ENCODE data around the gene DHRS1.
"Not testable (repeated sequence)": the region's sequence is repeated elsewhere in the genome, so short reads cannot be mapped to it uniquely, and the experiment has no call there.

Gene DHRS1

DNA sequence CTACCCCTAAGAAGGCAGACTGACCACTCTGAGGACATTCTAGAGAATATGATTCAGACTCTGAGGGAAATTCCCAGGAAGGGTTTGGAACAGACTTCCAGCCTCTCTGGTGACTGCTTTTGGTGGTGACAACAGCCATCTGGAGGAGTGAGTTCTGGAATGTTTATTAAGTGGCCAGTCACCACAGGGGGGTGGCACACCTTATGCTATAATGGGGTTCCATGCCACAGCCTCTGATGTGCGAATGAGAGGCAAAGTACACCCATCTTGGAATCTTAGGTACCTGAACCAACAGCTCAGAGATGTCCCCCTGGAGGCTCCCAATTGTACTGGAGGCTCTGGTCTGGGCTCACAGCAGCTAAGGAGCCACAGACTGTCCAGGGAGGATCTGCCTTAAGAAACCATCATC is 47.7 kb downstream of the DHRS1 start:
- no peak overlapping the region for H3K4me3 ChIP-seq (ENCODE audit: low read depth, low read length)
- TF ChIP-seq MYC (IDR thresholded peaks at IDR 0.05; ENCODE audit: low read depth, low read length) = no peak
- no peak for TF ChIP-seq MAX (IDR thresholded peaks at IDR 0.05; ENCODE audit: low read depth, low read length)
- no peak for TF ChIP-seq POLR2A (IDR thresholded peaks at IDR 0.05; ENCODE audit: extremely low read depth, insufficient read length)
- TF ChIP-seq, protein P1, sequence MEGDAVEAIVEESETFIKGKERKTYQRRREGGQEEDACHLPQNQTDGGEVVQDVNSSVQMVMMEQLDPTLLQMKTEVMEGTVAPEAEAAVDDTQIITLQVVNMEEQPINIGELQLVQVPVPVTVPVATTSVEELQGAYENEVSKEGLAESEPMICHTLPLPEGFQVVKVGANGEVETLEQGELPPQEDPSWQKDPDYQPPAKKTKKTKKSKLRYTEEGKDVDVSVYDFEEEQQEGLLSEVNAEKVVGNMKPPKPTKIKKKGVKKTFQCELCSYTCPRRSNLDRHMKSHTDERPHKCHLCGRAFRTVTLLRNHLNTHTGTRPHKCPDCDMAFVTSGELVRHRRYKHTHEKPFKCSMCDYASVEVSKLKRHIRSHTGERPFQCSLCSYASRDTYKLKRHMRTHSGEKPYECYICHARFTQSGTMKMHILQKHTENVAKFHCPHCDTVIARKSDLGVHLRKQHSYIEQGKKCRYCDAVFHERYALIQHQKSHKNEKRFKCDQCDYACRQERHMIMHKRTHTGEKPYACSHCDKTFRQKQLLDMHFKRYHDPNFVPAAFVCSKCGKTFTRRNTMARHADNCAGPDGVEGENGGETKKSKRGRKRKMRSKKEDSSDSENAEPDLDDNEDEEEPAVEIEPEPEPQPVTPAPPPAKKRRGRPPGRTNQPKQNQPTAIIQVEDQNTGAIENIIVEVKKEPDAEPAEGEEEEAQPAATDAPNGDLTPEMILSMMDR (IDR thresholded peaks at IDR 0.05; ENCODE audit: low read depth, low read length) = no peak
- no peak for DNase-seq (ENCODE audit: low read depth)

DNA sequence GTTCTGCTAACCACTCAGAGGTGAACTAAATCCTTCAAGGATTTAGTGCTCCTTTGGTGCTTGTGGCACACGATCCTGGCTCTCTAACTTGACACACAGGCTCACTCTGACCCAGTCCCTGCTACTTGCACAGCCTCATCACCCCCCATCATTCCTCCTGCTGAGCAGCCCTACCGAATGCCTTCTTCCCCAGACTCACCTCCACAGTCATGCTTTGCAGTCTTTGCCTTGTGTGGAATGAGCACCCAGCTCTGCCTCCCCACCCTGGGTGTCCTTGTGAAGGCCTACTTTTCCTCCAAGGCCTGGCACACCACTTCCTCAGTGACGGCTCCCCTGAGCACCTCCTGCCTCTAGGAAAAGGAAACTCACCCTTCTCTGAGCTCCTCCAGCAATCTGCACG is 49.2 kb downstream of the DHRS1 start:
- TF ChIP-seq POLR2A (IDR thresholded peaks at IDR 0.05; ENCODE audit: extremely low read depth, insufficient read length) = no peak
- TF ChIP-seq MYC (IDR thresholded peaks at IDR 0.05; ENCODE audit: low read depth, low read length) = no peak
- no peak for TF ChIP-seq MAX (IDR thresholded peaks at IDR 0.05; ENCODE audit: low read depth, low read length)
- TF ChIP-seq, protein P1 (IDR thresholded peaks at IDR 0.05; ENCODE audit: low read depth, low read length) = no peak
- no peak for DNase-seq (ENCODE audit: low read depth)
- H3K4me3 ChIP-seq (ENCODE audit: low read depth, low read length) = no peak overlapping the region

- no peak for DNase-seq (ENCODE audit: low read depth)
- no peak for TF ChIP-seq MYC (IDR thresholded peaks at IDR 0.05; ENCODE audit: low read depth, low read length)
- TF ChIP-seq, protein P1 (IDR thresholded peaks at IDR 0.05; ENCODE audit: low read depth, low read length) = no peak
- no peak for TF ChIP-seq MAX (IDR thresholded peaks at IDR 0.05; ENCODE audit: low read depth, low read length)
- TF ChIP-seq POLR2A (IDR thresholded peaks at IDR 0.05; ENCODE audit: extremely low read depth, insufficient read length) = no peak
- H3K4me3 ChIP-seq (ENCODE audit: low read depth, low read length) = no peak overlapping the region
Observed at GRCh38 chr14:24249230-24250021, 50.2 kb downstream of the DHRS1 start.

GRCh38 chr14:24247422-24247821 is 52.2 kb downstream of the DHRS1 start:
- no peak for DNase-seq (ENCODE audit: low read depth)
- TF ChIP-seq, protein P1 (IDR thresholded peaks at IDR 0.05; ENCODE audit: low read depth, low read length) = no peak
- TF ChIP-seq MYC (IDR thresholded peaks at IDR 0.05; ENCODE audit: low read depth, low read length) (no peak), MAX (IDR thresholded peaks at IDR 0.05; ENCODE audit: low read depth, low read length) (no peak), POLR2A (IDR thresholded peaks at IDR 0.05; ENCODE audit: extremely low read depth, insufficient read length) (no peak)
- no peak overlapping the region for H3K4me3 ChIP-seq (ENCODE audit: low read depth, low read length)

GRCh38 chr14:24246765-24247212 is 52.8 kb downstream of the DHRS1 start:
- no peak overlapping the region for H3K4me3 ChIP-seq (ENCODE audit: low read depth, low read length)
- DNase-seq (ENCODE audit: low read depth) = no peak
- TF ChIP-seq, protein P1 (IDR thresholded peaks at IDR 0.05; ENCODE audit: low read depth, low read length) = no peak
- TF ChIP-seq POLR2A (IDR thresholded peaks at IDR 0.05; ENCODE audit: extremely low read depth, insufficient read length) = no peak
- TF ChIP-seq MAX (IDR thresholded peaks at IDR 0.05; ENCODE audit: low read depth, low read length) = no peak
- TF ChIP-seq MYC (IDR thresholded peaks at IDR 0.05; ENCODE audit: low read depth, low read length) = no peak

DNA sequence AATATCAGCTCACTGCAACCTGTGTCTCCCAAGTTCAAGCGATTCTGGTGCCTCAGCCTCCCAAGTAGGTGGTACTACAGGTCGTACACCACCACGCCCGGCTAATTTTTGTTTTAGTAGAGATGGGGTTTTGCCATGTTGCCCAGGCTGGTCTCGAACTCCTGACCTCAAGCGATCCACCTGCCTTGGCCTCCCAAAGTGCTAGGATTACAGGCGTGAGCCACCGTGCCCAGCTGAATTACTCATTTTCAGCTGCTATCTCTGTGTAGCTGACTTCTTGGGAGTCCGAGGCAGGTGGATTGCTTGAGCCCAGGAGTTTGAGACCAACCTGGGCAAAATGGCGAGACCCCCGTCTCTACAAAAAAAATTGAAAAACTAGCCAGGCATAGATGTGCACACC is 54.2 kb downstream of the DHRS1 start:
- not testable (repeated sequence) for DNase-seq (ENCODE audit: low read depth)

More for the DNA sequence above, 54.2 kb downstream of the DHRS1 start:
- H3K4me3 ChIP-seq (ENCODE audit: low read depth, low read length) = not testable (repeated sequence)
